Neural cell (in vitro differentiated cells): ENCODE data around the gene PLCB4. TPM values are rescaled to one million over a fixed set of nuclear protein-coding genes. Genes with fewer than 3 reads are reported as not detected.

Experiments used
- H2AFZ ChIP-seq: fragments of 200-600, 300-800 bp; sonication (generic), shearing (Covaris generic); 2 replicates; pipeline ENCODE4 v1.6.0; 2014; ENCODE audit warnings: low read depth, mild to moderate bottlenecking, antibody characterized with exemption, low read length, moderate library complexity
- H3F3A ChIP-seq: fragments of 200-600 bp; shearing (Covaris generic); 2 replicates; pipeline ENCODE4 v1.6.1; 2016; ENCODE audit warnings: mild to moderate bottlenecking, moderate library complexity, mixed read lengths, antibody characterized with exemption, low read length; ENCODE audit not compliant: insufficient read depth, poor library complexity, severe bottlenecking
- H3K27ac ChIP-seq: fragments of 200-600, 300-800 bp; sonication (generic), shearing (Covaris generic); 2 replicates; pipeline ENCODE4 v1.5.1; 2014; ENCODE audit warnings: mild to moderate bottlenecking, low read length, moderate library complexity
- H3K27me3 ChIP-seq: fragments of 300-800, 200-600 bp; sonication (generic), shearing (Covaris generic); 2 replicates; pipeline ENCODE4 v1.6.0; 2014; ENCODE audit warnings: mild to moderate bottlenecking, low read depth, low read length, moderate library complexity; ENCODE audit not compliant: insufficient read depth
- H3K36me3 ChIP-seq: fragments of 300-800, 200-600 bp; sonication (generic), shearing (Covaris generic); 2 replicates; pipeline ENCODE4 v1.5.1; 2014; ENCODE audit warnings: mild to moderate bottlenecking, antibody characterized with exemption, low read length, moderate library complexity; ENCODE audit not compliant: insufficient read depth
- H3K4me2 ChIP-seq: fragments of 300-800, 200-600 bp; sonication (generic), shearing (Covaris generic); 2 replicates; pipeline ENCODE4 v1.6.0; 2014; ENCODE audit warnings: mild to moderate bottlenecking, low read length
- H3K4me3 ChIP-seq: fragments of 300-800, 200-600 bp; sonication (generic), shearing (Covaris generic); 2 replicates; pipeline ENCODE4 v1.5.1; 2014; ENCODE audit warnings: mild to moderate bottlenecking, low read length, moderate library complexity
- H3K79me2 ChIP-seq: fragments of 200-600 bp; shearing (Covaris generic); replicated peaks from 2 replicates; pipeline ENCODE4 v1.6.0; 2014; ENCODE audit warnings: mild to moderate bottlenecking, low read length, moderate library complexity; ENCODE audit not compliant: insufficient read depth
- H3K9ac ChIP-seq: fragments of 300-800, 200-600 bp; sonication (generic), shearing (Covaris generic); 2 replicates; pipeline ENCODE4 v1.6.1; 2016; ENCODE audit warnings: mild to moderate bottlenecking, low read length, mixed read lengths
- H3K9me2 ChIP-seq: fragments of 200-600 bp; shearing (Covaris generic); 2 replicates; pipeline ENCODE4 v1.6.1; 2016; ENCODE audit warnings: mild to moderate bottlenecking, low read length, mixed read lengths; ENCODE audit not compliant: insufficient read depth
- H3K9me3 ChIP-seq: fragments of 200-600, 300-800 bp; sonication (generic), shearing (Covaris generic); 2 replicates; pipeline ENCODE4 v1.6.1; 2016; ENCODE audit warnings: mild to moderate bottlenecking, mixed run types, low read length, moderate library complexity, mixed read lengths
- H4K20me1 ChIP-seq: fragments of 200-600 bp; shearing (Covaris generic); 2 replicates; pipeline ENCODE4 v1.6.1; 2016; ENCODE audit warnings: mild to moderate bottlenecking, mixed run types; ENCODE audit not compliant: insufficient read depth
- CTCF ChIP-seq: fragments of 450-650 bp; IDR thresholded peaks from 2 replicates; pipeline ENCODE4 v1.5.1; 2014; ENCODE audit warnings: antibody characterized with exemption, mild to moderate bottlenecking, moderate library complexity; ENCODE audit not compliant: poor library complexity, severe bottlenecking
- EP300 ChIP-seq: fragments of 450-650 bp; conservative IDR thresholded peaks from 2 replicates; pipeline ENCODE4 v1.6.1; 2014; ENCODE audit warnings: antibody characterized with exemption, mild to moderate bottlenecking, moderate library complexity; ENCODE audit not compliant: poor library complexity, severe bottlenecking
- EZH2 ChIP-seq: fragments of 200-600, 300-800 bp; shearing (Covaris generic), sonication (generic); IDR thresholded peaks from 2 replicates; pipeline ENCODE4 v1.6.1; 2014; ENCODE audit warnings: antibody characterized with exemption, low read length, borderline replicate concordance, mild to moderate bottlenecking; ENCODE audit not compliant: insufficient read depth, poor library complexity, severe bottlenecking
- MXI1 ChIP-seq: fragments of 450-650 bp; conservative IDR thresholded peaks from 2 replicates; pipeline ENCODE4 v1.6.1; 2014; ENCODE audit warnings: antibody characterized with exemption, mild to moderate bottlenecking; ENCODE audit not compliant: poor library complexity, severe bottlenecking
- POLR2AphosphoS5 ChIP-seq: IDR thresholded peaks from 2 replicates; pipeline ENCODE4 v1.6.1; 2012
- RAD21 ChIP-seq: fragments of 450-650 bp; conservative IDR thresholded peaks from 2 replicates; pipeline ENCODE4 v1.6.1; 2014; ENCODE audit warnings: antibody characterized with exemption, mild to moderate bottlenecking, moderate library complexity
- REST ChIP-seq: IDR thresholded peaks from 2 replicates; pipeline ENCODE4 v1.6.1; 2012; ENCODE audit warnings: borderline replicate concordance
- SMC3 ChIP-seq: fragments of 450-650 bp; conservative IDR thresholded peaks from 2 replicates; pipeline ENCODE4 v1.6.1; 2014; ENCODE audit warnings: antibody characterized with exemption, mild to moderate bottlenecking, moderate library complexity; ENCODE audit not compliant: poor library complexity
- TAF1 ChIP-seq: IDR thresholded peaks from 2 replicates; pipeline ENCODE4 v1.6.1; 2012; ENCODE audit warnings: low read depth
- polyA plus RNA-seq: library from polyadenylated mRNA; depleted of rRNA; stranded (reverse); fragments of >200 nt; gene quantifications from 2 replicates; pipeline ENCODE4 v1.2.3, GENCODE V29; 2014

Gene PLCB4
- polyA plus RNA-seq, 1 donor from 2014 or later = 13.1 TPM

GRCh38 chr20:9140162-9140760, 71.4 kb downstream of the PLCB4 start:
- Histone ChIP-seq H3K4me3 (no peak overlapping the region), H3F3A (no peaks in the 10 kb centered on the region), H3K9me2 (no peaks in the 10 kb centered on the region), H3K79me2 (no peaks in the 10 kb centered on the region), H3K9ac (no peak overlapping the region), H3K9me3 (no peaks in the 10 kb centered on the region), H3K4me2 (no peak overlapping the region), H4K20me1 (no peaks in the 10 kb centered on the region), H2AFZ (no peak overlapping the region), H3K27me3 (no peaks in the 10 kb centered on the region), H3K27ac (no peak overlapping the region), H3K36me3 (no peaks in the 10 kb centered on the region)
- no peak for TF ChIP-seq POLR2AphosphoS5
- TF ChIP-seq EP300 = no peak
- TF ChIP-seq RAD21 = no peak

- no peak overlapping the region for H3K4me3 ChIP-seq
- no peak overlapping the region for H2AFZ ChIP-seq
- H3K9me2 ChIP-seq = no peaks in the 10 kb centered on the region
- H4K20me1 ChIP-seq = no peaks in the 10 kb centered on the region
- TF ChIP-seq EZH2 (no peak), MXI1 (no peak), SMC3 (no peak), RAD21 (no peak), CTCF (no peak), EP300 (no peak), POLR2AphosphoS5 (no peak)
- H3K79me2 ChIP-seq = no peaks in the 10 kb centered on the region
- no peaks in the 10 kb centered on the region for H3K36me3 ChIP-seq
- H3K27me3 ChIP-seq = no peaks in the 10 kb centered on the region
- H3K9me3 ChIP-seq = no peaks in the 10 kb centered on the region
- H3K9ac ChIP-seq = no peak overlapping the region
- H3K27ac ChIP-seq = no peak overlapping the region
- H3F3A ChIP-seq = no peaks in the 10 kb centered on the region
- no peak overlapping the region for H3K4me2 ChIP-seq
Measured at GRCh38 chr20:9141070-9141469, 72.2 kb downstream of the PLCB4 start.

GRCh38 chr20:9141921-9142320, 73.0 kb downstream of the PLCB4 start:
- no peaks in the 10 kb centered on the region for H4K20me1 ChIP-seq
- H3K36me3 ChIP-seq = no peaks in the 10 kb centered on the region
- H3K9me3 ChIP-seq = no peaks in the 10 kb centered on the region
- no peak overlapping the region for H2AFZ ChIP-seq
- H3K27ac ChIP-seq = no peak overlapping the region
- H3K4me3 ChIP-seq = no peak overlapping the region
- no peaks in the 10 kb centered on the region for H3F3A ChIP-seq
- H3K9ac ChIP-seq = no peak overlapping the region
- no peaks in the 10 kb centered on the region for H3K27me3 ChIP-seq
- no peak for TF ChIP-seq RAD21
- TF ChIP-seq TAF1 = no peak
- no peak for TF ChIP-seq CTCF
- TF ChIP-seq SMC3 = no peak
- no peak for TF ChIP-seq MXI1
- no peak for TF ChIP-seq POLR2AphosphoS5
- no peak for TF ChIP-seq EZH2
- no peak for TF ChIP-seq REST
- TF ChIP-seq EP300 = no peak
- H3K4me2 ChIP-seq = no peak overlapping the region
- H3K9me2 ChIP-seq = no peaks in the 10 kb centered on the region
- H3K79me2 ChIP-seq = no peaks in the 10 kb centered on the region
